Measurements from ENCODE around the gene PTPRG.

PTPRG gene

DNA sequence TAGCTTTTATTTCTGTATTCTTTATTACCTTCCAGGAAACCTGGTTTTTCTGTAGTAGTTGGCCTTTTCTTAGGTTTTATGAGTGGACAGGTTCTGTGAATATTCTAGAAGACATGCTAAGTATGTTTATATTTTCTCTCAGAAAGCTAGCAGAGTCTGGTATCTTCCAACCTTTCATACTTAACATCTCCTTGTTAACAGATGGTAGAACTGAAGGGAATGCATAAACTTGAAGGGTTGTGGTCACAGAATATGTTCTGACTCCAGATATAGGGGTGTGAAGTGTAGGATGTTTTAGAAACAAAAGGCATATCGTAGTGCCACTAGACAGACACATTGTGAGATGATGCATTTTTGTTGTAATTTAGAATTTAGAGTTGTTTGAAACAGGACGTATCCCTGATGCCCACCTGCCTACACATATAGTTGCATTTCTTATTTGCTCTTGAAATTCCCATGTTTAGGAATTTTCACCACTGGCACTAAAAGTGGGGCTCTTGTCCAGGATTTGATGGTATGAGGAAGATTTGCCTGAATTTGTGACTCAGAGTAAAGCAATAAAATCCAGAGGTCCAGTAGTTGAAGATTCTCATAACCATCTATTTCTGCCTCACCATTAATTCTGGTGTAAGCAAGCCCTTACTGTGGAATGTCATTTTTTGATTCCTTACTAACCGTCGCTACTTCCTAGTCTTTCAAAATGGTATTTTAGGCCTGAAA, 537.4 kb downstream of the PTPRG start:
- no peak for DNase-seq

DNA sequence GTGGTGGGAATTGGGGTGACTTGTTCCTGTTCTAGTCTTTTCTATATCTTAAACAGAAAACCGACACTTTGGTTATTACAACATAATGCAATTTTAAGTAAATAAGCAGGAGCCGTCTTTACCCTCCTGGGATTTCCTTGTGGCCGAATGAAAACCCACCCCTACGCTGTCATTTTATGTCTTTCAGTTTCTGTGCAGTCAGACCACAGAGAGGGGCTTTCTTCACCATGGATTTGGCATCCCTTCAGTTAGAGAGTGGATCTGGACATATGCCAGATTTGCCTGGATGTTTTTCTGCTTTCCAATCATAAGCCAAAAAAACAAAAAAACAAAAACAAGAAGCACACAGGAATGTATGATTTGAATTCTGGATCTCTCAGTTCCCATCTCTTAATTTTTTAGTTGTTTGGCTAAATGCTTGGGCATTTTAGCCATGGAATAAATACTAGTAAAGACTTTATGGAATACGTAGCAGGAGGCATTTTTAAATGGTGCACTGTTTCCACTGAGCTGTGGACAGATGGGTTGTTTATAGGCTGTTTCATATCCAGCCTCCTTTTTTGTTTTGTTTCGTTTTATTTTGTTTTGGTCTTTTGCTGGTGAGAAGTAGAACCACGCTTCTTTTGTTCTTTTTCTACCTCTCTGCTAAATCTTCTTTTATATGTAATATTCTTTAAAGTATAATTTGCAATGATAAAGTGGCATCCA, 539.1 kb downstream of the PTPRG start:
- no peak for DNase-seq

DNA sequence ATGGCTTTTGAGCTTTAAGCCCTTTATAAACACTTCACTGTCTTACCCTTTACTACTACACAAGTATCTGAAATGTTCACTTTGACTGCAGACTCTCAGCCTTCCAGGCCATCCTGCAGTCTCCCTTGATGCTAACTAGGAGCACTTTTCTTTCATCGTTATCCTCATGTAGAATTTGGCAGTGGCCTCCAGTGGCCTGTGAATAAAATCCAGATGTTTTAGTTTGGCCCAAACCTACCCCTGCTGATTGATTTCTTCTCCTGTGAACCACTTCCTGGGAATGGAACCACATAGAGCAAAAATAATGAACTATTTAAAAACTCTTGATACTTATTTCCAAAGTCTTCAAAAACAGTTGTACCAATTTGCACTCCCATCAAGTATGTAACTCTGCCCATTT, 540.1 kb downstream of the PTPRG start:
- DNase-seq: no peak

DNA sequence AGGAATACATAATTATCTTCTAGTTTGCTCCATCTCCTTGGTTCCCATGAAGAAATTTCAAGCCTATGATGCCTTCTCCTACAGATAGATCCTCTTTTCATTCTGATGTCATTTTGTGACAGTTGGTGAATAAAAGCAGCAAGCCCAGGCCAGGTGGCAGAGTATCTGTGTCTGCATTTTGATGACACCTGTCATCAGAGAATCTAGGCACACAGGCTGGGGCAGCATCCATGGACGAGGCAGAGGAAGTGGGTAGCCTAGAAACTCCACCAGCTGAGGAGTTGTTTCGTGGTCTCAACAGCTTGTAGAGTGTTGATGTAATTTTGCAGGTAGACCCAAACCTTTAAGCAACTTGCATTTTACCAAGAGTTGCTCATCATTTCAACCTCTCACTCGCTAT, 542.2 kb downstream of the PTPRG start:
- DNase-seq: no peak

DNA sequence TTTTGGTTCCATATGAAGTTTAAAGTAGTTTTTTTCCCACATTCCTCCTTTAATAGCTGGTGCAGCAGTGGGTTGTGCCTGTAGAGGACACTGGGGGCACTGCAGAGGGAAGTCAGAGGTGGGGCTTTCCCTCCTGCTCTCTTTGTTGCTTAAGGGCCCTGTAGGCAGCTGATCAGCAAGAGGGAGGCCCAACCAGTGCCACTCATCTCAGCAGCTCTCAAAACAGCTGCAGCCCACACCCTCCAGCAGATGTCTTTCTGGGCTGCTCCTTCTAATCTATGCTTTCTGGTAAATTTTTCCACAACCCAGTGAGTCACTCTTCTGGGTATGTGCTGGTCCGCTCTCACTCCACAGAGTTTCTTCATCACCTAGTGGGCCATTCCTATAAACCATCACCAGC, 548.2 kb downstream of the PTPRG start:
- no peak for DNase-seq

DNA sequence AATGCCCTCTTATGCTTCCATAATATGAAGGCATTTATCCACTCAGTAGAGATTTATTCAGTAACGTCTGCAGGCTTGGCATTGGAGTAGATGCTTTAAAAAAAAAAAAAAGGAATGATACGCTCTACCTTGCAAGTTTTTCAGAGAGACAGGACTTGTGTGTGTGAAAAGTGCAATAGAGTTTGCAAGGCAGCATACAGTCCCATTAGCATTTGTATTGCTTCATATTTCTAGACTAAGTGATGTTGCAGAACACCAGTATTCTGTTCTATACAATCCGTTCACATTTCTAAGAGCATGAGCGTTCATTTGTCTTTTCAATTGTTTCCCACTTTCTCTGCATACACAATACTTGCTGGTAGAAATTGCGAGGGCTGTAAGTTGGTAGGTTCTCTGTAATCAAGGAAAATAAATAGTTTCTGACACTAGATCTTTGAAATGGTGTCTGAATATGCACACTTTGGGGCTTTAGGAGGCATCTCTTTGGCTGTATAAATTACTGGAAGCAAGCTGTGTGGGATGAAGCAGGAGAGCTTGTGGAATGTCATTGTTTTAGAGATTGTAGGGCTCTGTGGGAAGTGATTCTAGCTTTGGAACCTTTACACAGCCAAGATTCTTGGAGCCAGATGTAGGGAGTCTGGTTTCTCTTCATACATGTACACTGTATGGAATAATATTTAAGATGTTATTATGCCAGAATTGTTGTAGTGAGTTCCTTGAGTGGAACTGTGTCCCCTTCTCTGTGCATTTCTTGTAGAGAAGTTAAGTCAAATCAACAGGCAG, 549.3 kb downstream of the PTPRG start:
- DNase-seq: no peak

DNA sequence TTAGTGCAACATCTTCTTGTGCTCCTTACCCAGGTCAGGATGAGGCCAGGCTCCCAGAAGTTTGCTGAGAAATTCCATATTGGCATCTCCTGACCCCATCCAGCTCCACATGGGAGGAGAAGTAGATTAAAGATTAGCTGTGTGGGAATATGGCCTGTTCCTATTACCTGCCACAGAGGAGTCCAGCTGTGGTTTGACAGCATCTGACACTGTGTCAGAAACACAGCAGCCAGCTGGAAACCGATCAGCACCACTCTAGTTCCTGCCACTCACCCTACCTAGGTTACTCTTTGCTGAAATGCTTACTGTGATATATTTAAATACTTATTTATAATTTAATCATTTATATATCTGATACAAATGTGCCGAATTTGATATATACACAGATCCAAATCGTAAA, 551.7 kb downstream of the PTPRG start:
- no peak for DNase-seq

DNA sequence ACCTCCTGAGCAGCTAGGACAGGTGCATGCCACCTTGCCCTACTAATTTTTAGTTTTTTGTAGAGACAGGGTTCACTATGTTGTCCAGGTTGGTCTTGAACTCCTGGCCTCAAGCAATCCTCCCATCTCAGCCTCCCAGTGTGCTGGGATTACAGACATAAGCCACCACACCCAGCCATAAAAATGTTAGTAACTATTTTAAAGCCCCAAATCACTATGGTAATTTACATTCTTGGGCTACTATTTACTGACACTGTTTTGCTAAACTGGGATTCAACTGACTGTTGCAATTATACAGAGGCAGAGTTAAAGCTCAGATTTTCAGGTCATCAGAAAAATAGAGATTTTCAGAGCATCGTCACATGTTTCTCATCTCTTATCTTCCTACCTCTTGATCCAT, 553.4 kb downstream of the PTPRG start:
- DNase-seq: no peak

DNA sequence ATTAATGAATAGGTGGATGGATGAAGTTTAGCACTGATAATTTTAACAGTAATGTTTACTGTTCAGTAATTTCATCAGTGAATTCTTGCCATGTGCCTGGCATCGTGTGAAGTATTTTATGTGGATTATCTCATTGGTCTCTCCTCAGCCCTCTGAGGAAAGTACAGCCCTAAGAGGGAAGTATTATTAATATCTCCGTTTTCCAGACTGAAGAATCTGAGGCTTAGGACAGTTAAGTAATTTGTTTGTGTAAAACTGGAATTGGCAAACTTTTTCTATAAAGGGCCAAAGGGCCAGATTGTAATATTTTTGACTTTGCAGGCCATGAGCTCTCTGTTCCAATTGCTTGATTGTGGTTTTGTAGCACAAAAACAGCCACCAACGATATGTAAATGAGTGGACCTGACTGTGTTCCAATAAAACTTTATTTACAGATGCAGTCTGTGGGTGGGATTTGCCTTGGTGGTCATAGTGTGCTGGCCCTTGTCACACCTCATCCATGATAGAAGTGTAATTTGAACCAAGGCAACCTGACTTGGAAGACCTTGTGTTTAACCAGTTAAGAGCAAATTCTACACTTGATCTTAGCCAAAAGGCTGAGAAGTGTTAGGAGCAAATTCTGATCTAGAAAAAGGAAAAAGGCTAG, 556.7 kb downstream of the PTPRG start:
- no peak for DNase-seq

DNA sequence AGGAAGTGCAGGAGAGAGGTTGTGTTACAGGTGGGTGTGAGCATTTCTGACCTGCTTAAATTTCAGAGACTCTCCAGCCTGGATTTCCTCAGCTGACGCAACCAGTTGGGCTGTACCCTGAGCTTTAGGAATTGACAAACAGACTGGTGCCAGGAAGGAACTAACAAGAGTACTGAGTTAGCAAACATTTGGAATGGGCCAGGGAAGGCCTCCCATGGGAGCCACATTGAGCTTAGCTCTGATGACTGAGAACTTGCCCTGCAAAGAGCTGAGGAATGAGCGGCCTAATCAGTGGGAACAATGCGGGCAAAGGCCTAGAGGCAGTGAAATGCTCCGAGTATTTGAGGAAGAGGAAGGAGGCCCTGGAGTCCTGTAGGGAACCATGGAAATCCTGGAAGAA, 557.8 kb downstream of the PTPRG start:
- no peak for DNase-seq

DNA sequence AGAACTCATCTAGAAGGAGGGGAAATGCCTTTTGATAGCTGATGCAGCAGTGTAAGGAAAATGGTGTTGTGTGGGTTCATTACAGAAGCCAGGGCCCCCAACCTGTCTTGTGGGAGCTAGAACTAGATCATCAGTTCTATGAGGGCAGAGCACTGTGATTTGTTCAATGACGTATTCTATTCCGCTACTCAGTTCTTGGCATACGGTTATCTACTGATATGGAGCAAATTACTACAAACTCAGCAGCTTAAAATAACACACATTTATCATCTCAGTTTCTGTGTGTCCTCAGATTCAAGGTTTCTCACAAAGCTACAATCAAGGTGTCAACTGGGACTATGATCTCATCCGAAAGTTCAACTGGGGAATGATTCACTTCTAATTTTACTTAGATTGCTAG, 561.4 kb downstream of the PTPRG start:
- DNase-seq: no peak

DNA sequence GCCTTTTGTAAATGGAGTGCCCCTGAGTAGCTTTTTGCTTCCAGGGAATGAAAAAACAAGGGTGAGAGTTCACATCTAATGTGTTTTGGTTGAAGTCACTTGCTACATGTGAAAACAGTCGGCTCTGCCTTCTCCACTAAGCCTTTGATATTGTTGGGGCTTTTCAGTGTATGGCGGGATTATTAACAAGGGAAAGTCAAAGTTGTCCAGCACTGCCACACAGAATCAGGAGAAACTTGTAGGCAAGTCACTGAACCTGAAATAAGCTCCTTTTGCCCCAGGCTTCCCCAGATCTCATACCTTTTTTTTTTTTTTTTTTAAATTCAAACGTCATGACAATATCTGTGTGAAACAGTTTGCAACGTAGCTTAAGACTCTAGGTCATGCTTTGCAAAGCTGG, 564.0 kb downstream of the PTPRG start:
- DNase-seq: no peak

DNA sequence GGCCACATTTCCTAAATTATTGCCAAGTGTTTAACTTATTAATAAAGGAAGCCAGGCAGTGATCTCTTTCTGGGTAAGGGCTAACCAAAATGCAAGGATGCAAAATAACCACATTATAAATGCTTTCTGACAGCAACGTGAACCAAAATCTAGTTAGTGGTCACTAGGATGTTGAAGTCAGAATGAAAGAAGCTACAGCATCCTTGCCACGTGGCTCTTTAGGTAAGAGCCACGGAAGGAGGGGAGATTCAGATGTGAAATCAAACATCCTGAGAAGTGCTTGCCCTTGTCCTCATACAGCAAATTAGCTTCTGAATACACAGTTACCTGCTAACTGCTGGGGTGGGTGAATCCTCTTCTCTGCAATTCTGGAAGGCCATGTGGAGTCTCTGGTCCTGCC, 565.7 kb downstream of the PTPRG start:
- DNase-seq: no peak

DNA sequence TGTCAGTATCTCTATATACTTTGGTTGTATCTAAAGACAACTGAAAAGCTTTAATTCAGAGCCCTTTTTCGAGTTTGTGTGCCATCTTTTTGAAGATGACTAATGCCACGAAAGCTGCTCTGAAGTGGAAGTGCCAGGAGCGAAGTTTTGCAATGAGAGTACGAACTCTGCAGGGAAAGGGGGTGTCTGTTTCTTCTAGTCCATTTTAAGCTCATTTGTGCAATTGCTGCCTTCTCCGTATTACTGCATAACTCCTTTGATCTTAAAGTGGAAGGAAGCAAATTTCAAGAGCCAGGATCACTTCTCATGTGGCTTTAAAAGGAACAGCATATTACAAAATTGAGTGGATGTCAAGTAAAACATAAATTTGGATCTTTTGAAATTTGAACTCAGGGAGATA, 566.7 kb downstream of the PTPRG start:
- DNase-seq: peak; percentile 4 to 15

DNA sequence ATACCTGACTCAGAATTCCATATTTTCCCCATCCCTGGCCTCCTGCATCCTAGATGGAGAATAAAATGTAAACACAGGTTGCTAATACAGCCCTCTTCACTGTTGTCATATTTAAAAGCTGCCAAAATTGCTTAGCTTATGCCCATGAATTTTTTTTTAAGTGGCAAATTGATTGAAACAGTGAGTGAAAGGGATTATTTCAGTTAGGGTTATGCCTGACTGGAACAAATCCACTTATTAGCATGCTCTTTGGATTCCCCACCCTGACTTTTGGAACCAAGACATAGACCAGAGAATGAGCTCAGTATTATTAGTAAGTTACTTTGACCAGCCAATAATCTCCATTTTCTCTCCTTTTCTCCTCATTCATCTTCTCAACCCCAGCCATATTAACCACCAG, 567.3 kb downstream of the PTPRG start:
- no peak for DNase-seq

DNA sequence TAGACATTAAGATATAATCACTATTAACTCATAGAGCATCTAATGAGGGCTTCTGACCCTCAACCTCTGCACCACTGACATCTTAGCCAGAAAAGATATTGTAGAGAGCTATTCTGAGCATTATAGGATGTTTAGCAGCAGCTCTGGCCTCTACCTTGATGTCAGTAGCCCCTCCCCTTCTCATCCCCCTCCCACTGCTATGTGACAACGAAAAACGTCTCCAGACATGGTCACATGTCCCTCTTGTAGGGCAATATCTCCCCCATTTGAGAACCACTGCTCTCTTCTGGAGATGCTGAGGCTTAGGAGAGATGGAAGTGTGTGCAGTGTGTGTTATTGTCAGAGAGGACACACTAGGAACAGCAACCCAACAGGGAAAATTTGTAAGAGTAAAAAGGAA, 569.7 kb downstream of the PTPRG start:
- DNase-seq: no peak

DNA sequence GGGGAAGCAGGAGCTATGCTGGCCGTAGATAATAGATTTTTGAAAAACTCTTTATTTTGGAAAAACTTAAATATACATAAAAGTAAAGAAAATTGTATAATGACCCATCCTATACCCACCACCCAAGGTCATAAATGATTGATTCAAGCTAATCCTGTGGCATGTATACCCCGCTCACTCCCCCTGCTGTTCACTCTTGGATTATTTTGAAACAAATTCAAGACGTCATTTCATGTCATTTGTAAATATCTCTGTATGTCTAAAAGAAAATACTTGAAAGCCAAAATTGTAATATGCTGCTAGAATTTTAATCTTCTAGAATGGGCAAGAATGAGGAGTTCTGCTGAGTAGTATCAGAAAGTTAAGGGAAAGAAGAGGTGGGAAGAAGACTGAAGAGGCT, 570.2 kb downstream of the PTPRG start:
- no peak for DNase-seq

DNA sequence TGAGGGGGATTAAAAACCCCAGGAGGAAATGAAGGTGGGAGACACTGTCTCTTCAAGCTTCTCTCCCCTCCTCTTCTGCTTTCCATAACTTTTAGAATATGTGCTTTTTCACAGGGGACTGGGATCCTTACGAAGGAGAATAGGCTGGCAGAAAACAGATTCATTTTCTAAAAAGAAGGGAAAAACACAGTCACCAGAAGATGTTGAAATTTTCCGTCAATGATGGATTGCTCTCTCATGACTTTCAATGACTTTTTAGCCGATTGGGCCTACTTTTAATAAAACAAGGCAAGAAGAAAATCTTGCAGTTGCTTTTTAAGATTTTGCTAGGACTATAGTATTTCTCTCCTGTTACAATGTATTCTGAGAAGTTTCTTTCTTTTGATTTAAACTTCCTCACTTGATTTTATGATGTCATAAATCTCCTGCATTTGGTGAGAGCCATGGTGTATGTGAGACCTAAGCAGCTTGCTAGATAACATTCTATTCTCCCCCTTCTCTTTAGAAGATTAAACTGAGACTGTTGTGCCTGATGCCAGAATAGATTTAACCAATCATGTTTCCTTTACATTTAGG, 570.7 kb downstream of the PTPRG start:
- DNase-seq: no peak

DNA sequence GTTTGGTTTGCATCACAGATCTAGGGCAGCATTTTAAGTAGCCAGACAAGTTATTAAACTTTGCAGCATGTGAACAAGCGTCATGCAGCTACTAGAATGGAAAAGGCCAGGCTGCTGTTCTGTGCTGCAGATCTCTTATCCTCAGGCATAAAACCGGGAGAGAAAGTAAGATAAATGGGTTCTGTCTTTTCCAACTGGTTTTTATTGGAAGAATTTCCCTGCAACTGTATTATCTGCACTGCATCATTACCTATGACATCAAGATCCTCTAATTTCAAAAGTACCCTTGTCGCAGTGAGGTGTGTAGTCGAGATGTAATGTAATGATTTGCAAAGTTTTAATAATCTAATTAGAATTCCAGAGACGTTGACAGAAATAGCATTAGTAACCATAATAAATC, 571.6 kb downstream of the PTPRG start:
- no peak for DNase-seq

DNA sequence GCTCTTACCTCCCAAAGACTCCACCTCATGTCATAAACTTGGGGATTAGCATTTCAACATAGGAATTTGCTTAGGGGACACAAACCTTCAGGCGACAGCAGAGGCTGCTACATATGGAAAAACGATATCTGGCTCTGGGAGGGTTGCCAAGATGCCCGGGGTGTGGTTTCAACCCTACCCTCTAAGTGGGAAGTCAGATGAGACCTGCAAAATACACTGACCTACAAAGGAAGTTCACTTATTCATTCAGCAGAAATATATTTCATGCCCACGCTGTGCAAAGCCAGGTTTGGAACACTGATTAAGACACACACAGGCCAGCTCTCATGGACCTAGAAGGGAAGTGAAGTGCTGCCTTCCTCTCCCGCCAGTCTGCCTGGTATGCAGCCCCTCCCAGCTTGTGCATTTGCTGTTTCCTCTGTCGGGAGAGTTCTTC, 572.7 kb downstream of the PTPRG start:
- peak in 1 of 2 donors; percentile 4 for DNase-seq

DNA sequence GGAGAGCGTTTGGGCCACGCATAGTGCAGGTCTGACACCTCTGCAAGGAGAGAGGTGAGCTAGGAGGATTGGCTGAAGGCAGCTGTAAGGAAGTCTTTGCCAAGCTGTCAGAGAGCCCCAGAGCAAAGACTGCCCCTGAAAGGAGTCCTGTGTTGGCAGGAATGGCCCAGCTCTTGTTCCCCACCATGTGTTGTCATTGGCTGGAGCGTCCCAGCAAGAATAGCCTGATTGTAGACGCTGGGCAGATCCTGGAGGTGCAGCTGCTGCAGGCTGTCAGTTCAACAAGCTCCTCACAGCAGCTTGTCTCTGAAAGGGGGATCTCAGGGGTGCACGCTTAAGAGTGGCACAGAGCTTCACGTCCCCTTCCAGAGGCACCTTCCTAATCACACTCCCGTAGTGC, 574.4 kb downstream of the PTPRG start:
- DNase-seq: no peak

DNA sequence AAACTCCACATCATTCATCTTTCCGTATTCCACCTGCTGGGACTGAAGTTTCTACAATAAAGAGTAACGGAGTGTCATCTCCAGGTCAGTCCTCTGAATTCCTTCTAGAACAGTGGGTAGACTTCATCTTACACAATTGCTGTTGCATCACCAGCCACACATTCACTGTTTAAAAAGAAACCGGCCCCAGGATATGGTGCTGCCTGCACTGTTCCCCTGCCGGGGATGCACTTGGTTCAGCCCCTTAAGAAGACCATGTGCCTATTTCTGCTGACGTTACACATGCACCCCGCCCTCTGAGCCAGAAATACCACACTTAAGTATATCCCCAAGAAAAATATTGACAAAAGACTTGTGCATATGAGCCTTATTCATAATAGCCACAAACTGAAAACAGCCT, 578.6 kb downstream of the PTPRG start:
- peak in 1 of 2 donors; percentile 2 for DNase-seq
